ENCODE data around the gene RFX3.
"Not testable (repeated sequence)": the region's sequence is repeated elsewhere in the genome, so short reads cannot be mapped to it uniquely, and the experiment has no call there.

Gene RFX3

DNA sequence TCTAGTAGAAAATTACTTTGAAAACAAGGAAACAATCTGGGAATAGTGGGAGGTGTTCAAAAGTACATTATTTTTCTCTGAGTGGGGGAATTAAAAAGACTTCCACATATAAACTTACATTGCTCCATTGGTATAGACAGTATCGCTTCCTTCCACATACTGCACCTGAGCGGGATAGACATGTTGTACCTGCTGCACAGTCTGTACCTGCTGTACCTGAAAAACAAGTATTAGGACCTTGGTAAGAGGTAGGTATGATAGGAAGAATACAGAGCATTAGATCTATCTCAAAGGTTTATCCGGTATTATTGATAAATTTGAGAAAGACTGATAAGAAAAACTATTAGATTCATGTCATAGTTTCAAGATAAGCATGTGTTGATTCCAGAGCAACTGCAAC is 179.3 kb downstream of the RFX3 start:
- DNase-seq (ENCODE audit: low spot score): no peak

DNA sequence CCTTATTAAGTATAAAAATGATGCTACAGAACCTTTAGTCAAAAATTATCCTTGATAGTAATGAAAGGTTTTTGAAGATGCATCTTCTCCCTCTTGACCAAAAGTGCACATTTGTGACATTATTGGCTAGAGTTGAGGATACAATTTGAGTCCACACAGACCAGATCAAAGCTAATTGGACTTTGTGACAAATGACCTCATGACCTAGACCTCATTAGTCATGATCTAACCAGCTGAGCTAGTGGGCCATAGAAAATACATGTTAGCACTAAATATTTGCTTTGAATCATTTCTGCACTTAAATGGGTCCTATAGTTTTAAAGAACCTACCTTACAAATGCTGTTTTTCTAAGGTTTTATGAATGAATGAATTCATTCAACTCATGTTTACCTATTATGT is 182.1 kb downstream of the RFX3 start:
- no peak for DNase-seq (ENCODE audit: low spot score)

GRCh38 chr9:3342159-3342777 is 183.5 kb downstream of the RFX3 start:
- no peak for DNase-seq (ENCODE audit: low spot score)

GRCh38 chr9:3337515-3338225 is 188.1 kb downstream of the RFX3 start:
- DNase-seq (ENCODE audit: low spot score): peak; percentile 38

DNA sequence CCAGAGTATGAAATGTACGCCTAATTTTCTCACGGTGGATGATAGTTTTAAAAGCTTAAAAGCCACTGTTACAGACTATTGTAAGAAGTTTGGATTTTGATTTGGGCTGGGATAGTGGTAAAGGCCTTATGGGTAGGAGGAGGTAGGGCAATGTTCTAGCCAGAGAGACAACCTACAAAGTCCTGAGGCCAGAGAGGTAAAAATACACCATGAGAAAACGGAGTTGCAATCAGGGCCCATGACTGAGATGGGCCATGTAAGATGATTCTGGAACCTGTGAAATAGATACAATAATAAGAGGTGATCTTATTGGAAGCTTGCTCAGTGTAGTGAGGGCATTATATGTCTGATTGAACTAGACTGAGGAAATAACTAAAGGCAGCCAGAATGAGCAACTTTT is 188.8 kb downstream of the RFX3 start:
- no peak for DNase-seq (ENCODE audit: low spot score)

DNA sequence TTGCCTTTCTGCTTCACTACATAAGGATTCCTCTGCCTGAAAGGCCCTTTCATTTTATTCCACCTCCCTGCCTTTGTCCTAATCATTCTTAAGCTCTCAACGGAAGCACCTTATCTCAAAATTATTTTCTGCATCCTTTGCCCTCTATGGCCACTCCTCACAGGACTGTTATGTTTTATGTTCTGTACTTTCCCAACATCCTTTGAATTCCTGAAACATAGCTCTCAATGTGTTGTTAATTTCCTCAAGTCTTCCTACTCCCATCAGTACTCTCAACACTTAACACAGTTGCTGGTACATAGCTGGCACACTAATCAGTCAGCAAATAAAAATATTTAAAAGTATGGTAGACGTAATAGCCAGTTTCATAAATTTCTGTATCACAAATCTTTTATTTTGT is 193.0 kb downstream of the RFX3 start:
- no peak for DNase-seq (ENCODE audit: low spot score)

DNA sequence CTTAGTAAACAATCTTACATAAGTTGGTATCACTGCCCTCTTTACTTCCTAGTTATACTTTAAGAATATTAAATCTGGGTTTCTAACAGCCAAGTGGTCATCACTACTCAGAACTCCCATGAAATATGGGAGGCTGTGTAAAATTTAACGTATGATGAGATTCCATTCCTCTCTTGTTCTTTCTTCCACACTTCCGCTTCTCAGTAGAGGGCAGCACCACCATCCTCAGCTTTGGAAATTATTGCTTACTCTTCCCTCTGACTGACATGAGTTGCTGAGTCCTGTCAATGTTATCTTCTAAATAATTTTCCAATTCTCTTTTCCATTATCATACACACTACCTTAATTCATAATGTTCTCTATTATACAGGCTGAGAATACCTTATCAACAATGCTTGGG is 194.0 kb downstream of the RFX3 start:
- DNase-seq (ENCODE audit: low spot score): peak; percentile 12

GRCh38 chr9:3330792-3331420 is 194.9 kb downstream of the RFX3 start:
- no peak for DNase-seq (ENCODE audit: low spot score)

- no peak for DNase-seq (ENCODE audit: low spot score)
Observed at GRCh38 chr9:3329361-3329760, 196.4 kb downstream of the RFX3 start.

GRCh38 chr9:3323714-3324113 is 202.1 kb downstream of the RFX3 start:
- DNase-seq (ENCODE audit: low spot score): no peak

DNA sequence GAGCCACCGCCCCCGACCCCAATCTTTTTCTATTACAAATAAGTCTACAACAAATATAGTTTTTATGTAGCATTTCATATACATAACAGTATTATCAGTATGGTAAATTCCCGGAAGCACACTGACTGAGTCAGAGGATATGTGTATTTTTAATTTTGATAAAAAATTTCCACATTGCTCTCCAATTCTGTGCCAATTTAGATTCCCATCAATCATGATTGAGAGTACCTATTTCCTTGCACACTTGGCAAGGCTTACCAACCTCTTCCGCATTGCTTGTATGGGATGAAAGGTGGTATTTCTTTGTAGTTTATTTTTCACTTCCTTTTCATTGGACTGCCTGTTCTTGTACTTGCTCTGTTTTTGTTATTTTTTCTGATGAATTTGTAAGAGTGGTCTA is 204.6 kb downstream of the RFX3 start:
- no peak for DNase-seq (ENCODE audit: low spot score)

DNA sequence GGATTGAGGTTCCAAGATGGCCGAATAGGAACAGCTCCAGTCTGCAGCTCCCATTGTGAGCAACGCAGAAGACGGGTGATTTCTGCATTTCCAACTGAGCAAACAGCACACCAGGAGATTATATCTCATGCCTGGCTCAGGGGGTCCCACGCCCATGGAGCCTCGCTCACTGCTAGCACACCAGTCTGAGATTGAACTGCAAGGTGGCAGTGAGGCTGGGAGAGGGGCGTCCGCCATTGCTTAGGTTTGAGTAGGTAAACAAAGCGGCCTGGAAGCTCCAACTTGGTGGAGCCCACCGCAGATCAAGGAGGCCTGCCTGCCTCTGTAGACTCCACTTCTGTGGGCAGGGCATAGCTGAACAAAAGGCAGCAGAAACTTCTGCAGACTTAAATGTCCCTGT is 213.2 kb downstream of the RFX3 start:
- DNase-seq (ENCODE audit: low spot score): not testable (repeated sequence)

GRCh38 chr9:3308609-3309008 is 217.2 kb downstream of the RFX3 start:
- no peak for DNase-seq (ENCODE audit: low spot score)

- not testable (repeated sequence) for DNase-seq (ENCODE audit: low spot score)
Observed at GRCh38 chr9:3304388-3304787, 221.4 kb downstream of the RFX3 start.

- no peak for DNase-seq (ENCODE audit: low spot score)
Observed at GRCh38 chr9:3299872-3300271, 225.9 kb downstream of the RFX3 start.

DNA sequence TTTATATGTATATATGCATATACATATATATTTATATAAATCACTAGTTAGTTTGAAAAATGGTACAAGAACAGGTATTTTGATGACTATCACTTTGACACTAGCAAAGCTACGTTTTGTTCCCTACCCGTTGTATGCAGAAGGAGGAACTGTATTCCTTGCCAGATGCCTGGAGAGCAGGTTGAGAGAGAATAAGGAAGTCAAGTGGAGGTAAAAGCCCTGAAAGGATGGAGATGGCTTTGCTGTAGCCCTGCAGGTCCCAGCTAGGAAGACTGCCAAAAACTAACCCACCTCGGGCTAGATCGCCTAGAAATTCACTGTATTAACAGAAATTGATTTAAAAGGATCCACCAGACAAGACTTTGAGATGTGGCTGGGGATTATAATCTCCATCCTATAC is 229.3 kb downstream of the RFX3 start:
- no peak for DNase-seq (ENCODE audit: low spot score)

GRCh38 chr9:3292311-3292710 is 233.5 kb downstream of the RFX3 start:
- DNase-seq (ENCODE audit: low spot score): no peak

- peak; percentile 4 for DNase-seq (ENCODE audit: low spot score)
Observed at GRCh38 chr9:3290231-3290840, 235.5 kb downstream of the RFX3 start.

DNA sequence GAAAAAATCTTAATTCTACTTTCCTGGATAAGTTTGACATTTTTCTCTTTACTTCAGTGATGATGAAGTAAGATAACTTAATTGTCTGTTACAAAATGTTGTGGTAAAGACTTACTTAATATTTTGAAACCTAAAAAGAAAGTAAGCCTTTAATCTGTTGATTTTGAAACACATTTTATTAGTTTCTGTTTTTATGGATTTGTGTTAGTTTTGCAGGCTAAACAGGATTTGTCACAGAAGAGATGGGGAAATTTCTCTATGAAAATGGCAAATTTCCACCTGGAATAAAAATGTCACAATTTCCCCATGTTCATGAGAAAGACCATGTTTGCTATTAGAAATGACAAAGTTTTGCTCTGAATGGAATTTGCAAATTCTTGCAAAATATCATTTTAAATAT is 237.1 kb downstream of the RFX3 start:
- DNase-seq (ENCODE audit: low spot score): no peak

DNA sequence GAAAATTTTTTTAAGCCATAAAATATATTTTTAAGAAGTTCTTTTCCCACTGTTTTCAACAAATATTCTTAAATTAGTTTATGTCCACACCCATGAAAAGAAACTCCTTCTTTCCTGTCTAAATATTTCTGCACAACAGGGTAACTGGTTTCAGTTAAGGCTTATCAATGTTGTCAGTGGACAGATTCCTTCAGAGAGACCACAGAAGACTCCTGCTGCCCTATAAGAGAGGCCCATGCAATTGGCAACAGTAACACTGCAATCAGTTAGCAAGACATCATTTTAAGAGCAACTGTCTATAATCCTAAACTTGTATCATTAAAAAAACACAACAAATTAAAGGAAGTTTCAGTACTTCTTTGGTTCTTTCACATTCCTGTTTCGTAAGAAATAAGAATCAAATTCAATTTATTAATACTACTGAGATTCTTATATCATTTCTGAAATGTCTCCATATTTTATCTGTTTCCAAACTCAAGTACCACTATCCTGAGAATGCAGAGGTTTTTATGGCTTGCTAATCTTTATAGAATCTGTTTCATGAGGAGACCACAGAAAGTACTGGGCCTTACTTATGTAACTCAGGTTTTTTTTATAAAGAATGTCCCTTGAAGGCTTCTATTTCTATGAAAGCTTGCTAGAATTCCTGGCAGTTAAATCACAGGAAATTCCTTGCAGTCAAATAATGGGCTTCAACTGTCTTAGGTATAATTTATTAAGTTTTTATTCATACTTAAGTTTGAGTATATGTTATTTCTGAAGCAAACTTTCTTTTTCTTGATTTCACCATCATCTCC is 240.2 kb downstream of the RFX3 start:
- DNase-seq (ENCODE audit: low spot score): no peak

GRCh38 chr9:3282365-3282764 is 243.4 kb downstream of the RFX3 start:
- DNase-seq (ENCODE audit: low spot score): no peak

- no peak for DNase-seq (ENCODE audit: low spot score)
Observed at GRCh38 chr9:3281399-3281798, 244.4 kb downstream of the RFX3 start.
